HG02642 (cell line): ENCODE results near the gene ATP5PF.
"Not testable (repeated sequence)": the region's sequence is repeated elsewhere in the genome, so short reads cannot be mapped to it uniquely, and the experiment has no call there.

Source experiments
- ATAC-seq: cut with Tn5 transposase; IDR thresholded peaks from one replicate; pipeline ENCODE4 v1.9.1; 2021; ENCODE audit warnings: mild to moderate bottlenecking; ENCODE audit not compliant: unreplicated experiment, poor library complexity

ATP5PF gene

GRCh38 chr21:25732091-25732760 lies 2.5 kb downstream of the ATP5PF start:
- ATAC-seq = no peak

GRCh38 chr21:25722631-25723030 lies 12.1 kb downstream of the ATP5PF start:
- no peak for ATAC-seq

GRCh38 chr21:25721987-25722386 lies 12.7 kb downstream of the ATP5PF start:
- no peak for ATAC-seq

GRCh38 chr21:25717491-25718147 lies 17.1 kb downstream of the ATP5PF start:
- ATAC-seq = no peak

- not testable (repeated sequence) for ATAC-seq
Observed at GRCh38 chr21:25714066-25714465, 20.6 kb downstream of the ATP5PF start.

GRCh38 chr21:25710550-25710949 lies 24.2 kb downstream of the ATP5PF start:
- ATAC-seq = no peak

GRCh38 chr21:25709684-25710265 lies 24.9 kb downstream of the ATP5PF start:
- no peak for ATAC-seq

GRCh38 chr21:25708467-25709065 lies 26.1 kb downstream of the ATP5PF start:
- ATAC-seq = peak; percentile 44

GRCh38 chr21:25701529-25701928 lies 33.2 kb downstream of the ATP5PF start:
- no peak for ATAC-seq

GRCh38 chr21:25700741-25701140 lies 34.0 kb downstream of the ATP5PF start:
- ATAC-seq = no peak

- ATAC-seq = not testable (repeated sequence)
Observed at GRCh38 chr21:25695461-25695860, 39.2 kb downstream of the ATP5PF start.

GRCh38 chr21:25691976-25692375 lies 42.7 kb downstream of the ATP5PF start:
- ATAC-seq = no peak

GRCh38 chr21:25689226-25689625 lies 45.5 kb downstream of the ATP5PF start:
- ATAC-seq = no peak

- no peak for ATAC-seq
Observed at GRCh38 chr21:25688275-25689155, 46.2 kb downstream of the ATP5PF start.

- ATAC-seq = no peak
Observed at GRCh38 chr21:25687787-25688186, 46.9 kb downstream of the ATP5PF start.

- no peak for ATAC-seq
Observed at GRCh38 chr21:25682382-25682781, 52.3 kb downstream of the ATP5PF start.

GRCh38 chr21:25676451-25676850 lies 58.3 kb downstream of the ATP5PF start:
- ATAC-seq = no peak
